DMS 273 (cell line): ENCODE data around the gene ACTL8.

Experiments
- DNase-seq: peaks from one replicate; lab custom pipeline; 2025; ENCODE audit not compliant: unreplicated experiment; lab: John Stamatoyannopoulos, UW

ACTL8 gene

GRCh38 chr1:17755120-17755519 is at the start of gene ACTL8:
Gene ACTL8 (plus strand): TSS chr1:17755333. CDS start chr1:17823009, 67,676 bp downstream.
- peak; percentile 50 for DNase-seq

- no peak for DNase-seq
These were observed 48.7 kb upstream of the ACTL8 start for GRCh38 chr1:17706445-17706844.

GRCh38 chr1:17709981-17710380 is 45.2 kb upstream of the ACTL8 start:
- no peak for DNase-seq

- no peak for DNase-seq
These were observed 44.1 kb upstream of the ACTL8 start for GRCh38 chr1:17710889-17711576.

GRCh38 chr1:17711577-17711910 is 43.6 kb upstream of the ACTL8 start:
- no peak for DNase-seq

GRCh38 chr1:17711941-17712340 is 43.2 kb upstream of the ACTL8 start:
- DNase-seq, result no peak

- DNase-seq, result no peak
These were observed 41.1 kb upstream of the ACTL8 start for GRCh38 chr1:17713993-17714392.

GRCh38 chr1:17717594-17718535 is 37.3 kb upstream of the ACTL8 start:
- DNase-seq, result no peak

GRCh38 chr1:17719874-17720273 is 35.3 kb upstream of the ACTL8 start:
- no peak for DNase-seq

- DNase-seq, result no peak
These were observed 33.7 kb upstream of the ACTL8 start for GRCh38 chr1:17721444-17721843.

GRCh38 chr1:17723684-17724083 is 31.4 kb upstream of the ACTL8 start:
- peak; percentile 35 for DNase-seq

- DNase-seq, result no peak
These were observed 31.0 kb upstream of the ACTL8 start for GRCh38 chr1:17724150-17724549.

GRCh38 chr1:17725084-17725719 is 29.9 kb upstream of the ACTL8 start:
- no peak for DNase-seq

GRCh38 chr1:17725811-17726582 is 29.1 kb upstream of the ACTL8 start:
- no peak for DNase-seq

GRCh38 chr1:17728123-17728712 is 26.9 kb upstream of the ACTL8 start:
- DNase-seq, result no peak

GRCh38 chr1:17729248-17729647 is 25.9 kb upstream of the ACTL8 start:
- DNase-seq, result no peak

GRCh38 chr1:17729909-17730308 is 25.2 kb upstream of the ACTL8 start:
- DNase-seq, result no peak

GRCh38 chr1:17731460-17731859 is 23.7 kb upstream of the ACTL8 start:
- DNase-seq, result no peak

- no peak for DNase-seq
These were observed 22.7 kb upstream of the ACTL8 start for GRCh38 chr1:17732475-17732874.

GRCh38 chr1:17733661-17734060 is 21.5 kb upstream of the ACTL8 start:
- no peak for DNase-seq

GRCh38 chr1:17734609-17735008 is 20.5 kb upstream of the ACTL8 start:
- DNase-seq, result no peak
